WTC11 (cell line): ENCODE results near the gene MRPS18B. TPM values are rescaled to one million over a fixed set of nuclear protein-coding genes. Genes with fewer than 3 reads are reported as not detected.

Experiments
- AFF4 ChIP-seq: sonication (generic); formaldehyde crosslinking; IDR thresholded peaks from 2 replicates; pipeline ENCODE4 v1.8.1; 2023; ENCODE audit warnings: mild to moderate bottlenecking, missing genetic modification reagents, borderline replicate concordance
- ATF2 ChIP-seq: sonication (generic); formaldehyde crosslinking; IDR thresholded peaks from 2 replicates; pipeline ENCODE4 v1.8.1; 2022; ENCODE audit warnings: low read depth, missing genetic modification reagents, borderline replicate concordance
- CDX4 ChIP-seq: fragments of 250-450 bp; sonication (Bioruptor Pico); IDR thresholded peaks from 2 replicates; pipeline ENCODE4 v1.9.0; 2021; ENCODE audit warnings: moderate library complexity, mild to moderate bottlenecking, inconsistent platforms, borderline replicate concordance
- E2F5 ChIP-seq: sonication (generic); formaldehyde crosslinking; IDR thresholded peaks from 2 replicates; pipeline ENCODE4 v1.8.1; 2022; ENCODE audit warnings: mild to moderate bottlenecking, moderate library complexity, missing genetic modification reagents
- ELF4 ChIP-seq: sonication (generic); formaldehyde crosslinking; IDR thresholded peaks from 2 replicates; pipeline ENCODE4 v1.8.1; 2022; ENCODE audit warnings: low read depth, mild to moderate bottlenecking, moderate library complexity, missing genetic modification reagents
- ETV6 ChIP-seq: sonication (generic); formaldehyde crosslinking; IDR thresholded peaks from 2 replicates; pipeline ENCODE4 v1.8.1; 2022; ENCODE audit warnings: mild to moderate bottlenecking, missing genetic modification reagents
- GABPB1 ChIP-seq: sonication (generic); formaldehyde crosslinking; IDR thresholded peaks from 2 replicates; pipeline ENCODE4 v1.8.1; 2023; ENCODE audit warnings: mild to moderate bottlenecking, missing genetic modification reagents
- HMGA2 ChIP-seq: fragments of 250-450 bp; sonication (Bioruptor Pico); IDR thresholded peaks from 2 replicates; pipeline ENCODE4 v1.4.0; 2021; ENCODE audit warnings: mild to moderate bottlenecking, moderate library complexity
- IRF1 ChIP-seq: sonication (generic); formaldehyde crosslinking; IDR thresholded peaks from 2 replicates; pipeline ENCODE4 v1.8.0; 2023; ENCODE audit warnings: missing genetic modification reagents
- MLX ChIP-seq: sonication (generic); formaldehyde crosslinking; IDR thresholded peaks from 2 replicates; pipeline ENCODE4 v1.8.1; 2023; ENCODE audit warnings: mild to moderate bottlenecking, missing genetic modification reagents, moderate library complexity
- PREB ChIP-seq: sonication (generic); formaldehyde crosslinking; IDR thresholded peaks from 2 replicates; pipeline ENCODE4 v1.8.1; 2022; ENCODE audit warnings: mild to moderate bottlenecking, missing genetic modification reagents, moderate library complexity, borderline replicate concordance
- TEAD1 ChIP-seq: sonication (generic); formaldehyde crosslinking; IDR thresholded peaks from 2 replicates; pipeline ENCODE4 v1.8.0; 2022; ENCODE audit warnings: mild to moderate bottlenecking, missing genetic modification reagents
- TP53 ChIP-seq: sonication (generic); formaldehyde crosslinking; IDR thresholded peaks from 2 replicates; pipeline ENCODE4 v1.8.1; 2023; ENCODE audit warnings: mild to moderate bottlenecking, missing genetic modification reagents
- ZBTB21 ChIP-seq: sonication (generic); formaldehyde crosslinking; IDR thresholded peaks from 2 replicates; pipeline ENCODE4 v1.8.1; 2023; ENCODE audit warnings: mild to moderate bottlenecking, missing genetic modification reagents, borderline replicate concordance
- ZNF263 ChIP-seq: sonication (generic); formaldehyde crosslinking; IDR thresholded peaks from 2 replicates; pipeline ENCODE4 v1.8.1; 2022; ENCODE audit warnings: low read depth, mild to moderate bottlenecking, moderate library complexity, missing genetic modification reagents
- ZNF281 ChIP-seq: sonication (generic); formaldehyde crosslinking; IDR thresholded peaks from 2 replicates; pipeline ENCODE4 v1.8.0; 2023; ENCODE audit warnings: mild to moderate bottlenecking, missing genetic modification reagents
- ZNF317 ChIP-seq: sonication (generic); formaldehyde crosslinking; IDR thresholded peaks from 2 replicates; pipeline ENCODE4 v1.8.1; 2023; ENCODE audit warnings: low read depth, mild to moderate bottlenecking, moderate library complexity, missing genetic modification reagents, borderline replicate concordance
- ZNF416 ChIP-seq: fragments of 250-450 bp; sonication (Bioruptor Pico); IDR thresholded peaks from 2 replicates; pipeline ENCODE4 v1.9.0; 2021; ENCODE audit warnings: mild to moderate bottlenecking, inconsistent platforms
- ZNF423 ChIP-seq: fragments of 250-450 bp; sonication (Bioruptor Pico); IDR thresholded peaks from 2 replicates; pipeline ENCODE4 v2.1.2; 2022; ENCODE audit warnings: mild to moderate bottlenecking, moderate library complexity
- ZNF532 ChIP-seq: fragments of 250-450 bp; sonication (Bioruptor Pico); IDR thresholded peaks from 2 replicates; pipeline ENCODE4 v1.9.0; 2021; ENCODE audit warnings: mild to moderate bottlenecking, borderline replicate concordance
- total RNA-seq: library from RNA; stranded (reverse); gene quantifications from 3 replicates; pipeline ENCODE4 v1.2.3, GENCODE V29; 2021

MRPS18B gene
- total RNA-seq, 1 experiment from 2014 or later: 67.8 TPM

GRCh38 chr6:30672445-30673253 lies 55.0 kb downstream of the MRPS18B start, which contains the start of gene DHX16 (continued):
- TF ChIP-seq AFF4 (CRISPR knock-in tag) (no peak), IRF1 (CRISPR knock-in tag) (no peak), CDX4 (CRISPR knock-in tag) (no peak), ZNF423 (CRISPR knock-in tag) (no peak), ATF2 (CRISPR knock-in tag) (no peak), TEAD1 (no peak), ETV6 (CRISPR knock-in tag) (no peak), HMGA2 (CRISPR knock-in tag) (no peak), ZNF281 (CRISPR knock-in tag) (no peak), GABPB1 (peak; percentile 57; the same call in 1 of the 2 replicates), ZNF532 (CRISPR knock-in tag) (no peak), PREB (no peak), E2F5 (CRISPR knock-in tag) (no peak), ZNF263 (no peak), ZNF317 (peak; percentile 25; the same call in 1 of the 2 replicates), MLX (CRISPR knock-in tag) (no peak), TP53 (CRISPR knock-in tag) (no peak), ZBTB21 (no peak), ZNF416 (CRISPR knock-in tag) (no peak), ELF4 (CRISPR knock-in tag) (no peak)
